Measurements from ENCODE around the gene OVCH2. TPM values are rescaled to one million over a fixed set of nuclear protein-coding genes. Genes with fewer than 3 reads are reported as not detected.
A peak's percentile ranks its signal among the peaks of the same experiment; 100 is the strongest.

Gene OVCH2
- total RNA-seq, 2 experiments from 2014 or later, result not detected

GRCh38 chr11:7688238-7688826, 17.9 kb downstream of the OVCH2 start:
- peaks cover 38% of the 10 kb centered on the region for H3K27me3 Mint-ChIP-seq
- ChIA-PET CTCF (interaction anchor here (0.8 to 2.2 kb wide), 11 partner anchors 12 to 246 kb away, joined by 3 to 7 read pairs (median 4); partner anchors contain the start of gene CYB5R2), POLR2A (no interaction called here)
- no peak for DNase-seq
- peaks cover 8% of the 10 kb centered on the region for H3K4me1 Mint-ChIP-seq (ENCODE audit: low read depth)
- H3K4me3 Mint-ChIP-seq, result no peak overlapping the region
- H3K27ac Mint-ChIP-seq, result no peak overlapping the region
- intact Hi-C loops (cut with micrococcal nuclease), result loop anchor here (2.0 kb wide), 1 partner anchor 118 kb away; no protein-coding TSS in a partner anchor
- no peaks in the 10 kb centered on the region for H3K36me3 Mint-ChIP-seq
- H3K9me3 Mint-ChIP-seq, result no peaks in the 10 kb centered on the region

GRCh38 chr11:7687386-7687785, 18.9 kb downstream of the OVCH2 start:
- Mint-ChIP-seq H3K36me3 (no peaks in the 10 kb centered on the region), H3K27ac (no peak overlapping the region), H3K27me3 (peaks cover 31% of the 10 kb centered on the region), H3K9me3 (no peaks in the 10 kb centered on the region), H3K4me1 (ENCODE audit: low read depth) (peaks cover 8% of the 10 kb centered on the region), H3K4me3 (no peak overlapping the region)
- ChIA-PET POLR2A (no interaction called here), CTCF (interaction anchor here (0.7 to 2.2 kb wide), 13 partner anchors 10 to 817 kb away, joined by 3 to 7 read pairs (median 4); partner anchors contain the start of genes CYB5R2 and PPFIBP2)
- no peak for DNase-seq
- intact Hi-C loops (cut with micrococcal nuclease), result no loop called here

GRCh38 chr11:7686761-7687160, 19.5 kb downstream of the OVCH2 start:
- peaks cover 27% of the 10 kb centered on the region for H3K27me3 Mint-ChIP-seq
- H3K27ac Mint-ChIP-seq, result no peak overlapping the region
- CTCF ChIA-PET, result interaction anchor here (0.7 to 2.2 kb wide), 10 partner anchors 9 to 818 kb away, joined by 3 to 7 read pairs (median 5); partner anchors contain the start of genes CYB5R2 and PPFIBP2
- no peaks in the 10 kb centered on the region for H3K9me3 Mint-ChIP-seq
- no peak overlapping the region for H3K4me3 Mint-ChIP-seq
- intact Hi-C loops (cut with micrococcal nuclease), result no loop called here
- no peak for DNase-seq
- POLR2A ChIA-PET, result no interaction called here
- no peaks in the 10 kb centered on the region for H3K36me3 Mint-ChIP-seq
- peaks cover 6% of the 10 kb centered on the region for H3K4me1 Mint-ChIP-seq (ENCODE audit: low read depth)

- Mint-ChIP-seq H3K9me3 (no peaks in the 10 kb centered on the region), H3K27ac (no peak overlapping the region), H3K27me3 (peaks cover 13% of the 10 kb centered on the region), H3K4me1 (ENCODE audit: low read depth) (no peaks in the 10 kb centered on the region), H3K4me3 (no peak overlapping the region), H3K36me3 (no peaks in the 10 kb centered on the region)
- no peak for DNase-seq
- CTCF ChIA-PET, result no interaction called here
- intact Hi-C loops (cut with micrococcal nuclease), result no loop called here
- POLR2A ChIA-PET, result no interaction called here
Measured at GRCh38 chr11:7683571-7683970, 22.7 kb downstream of the OVCH2 start.

- ChIA-PET POLR2A (no interaction called here), CTCF (interaction anchor here (0.7 to 1.2 kb wide), 4 partner anchors 9 to 106 kb away, joined by 3 to 5 read pairs (median 3); no protein-coding TSS in a partner anchor)
- Mint-ChIP-seq H3K4me3 (no peak overlapping the region), H3K4me1 (ENCODE audit: low read depth) (peaks cover 13% of the 10 kb centered on the region), H3K27me3 (peaks cover 30% of the 10 kb centered on the region), H3K9me3 (peaks cover 3% of the 10 kb centered on the region), H3K36me3 (no peaks in the 10 kb centered on the region), H3K27ac (no peak overlapping the region)
- no peak for DNase-seq
- intact Hi-C loops (cut with micrococcal nuclease), result loop anchor here (10.0 kb wide), 2 partner anchors 1063 to 1993 kb away; partner anchors contain the start of genes TAF10, TPP1, TRIM22 and TRIM5
Measured at GRCh38 chr11:7677796-7678201, 28.5 kb downstream of the OVCH2 start.

GRCh38 chr11:7677071-7677470, 29.2 kb downstream of the OVCH2 start:
- Mint-ChIP-seq H3K36me3 (no peaks in the 10 kb centered on the region), H3K4me1 (ENCODE audit: low read depth) (peaks cover 20% of the 10 kb centered on the region), H3K4me3 (no peak overlapping the region), H3K27ac (no peak overlapping the region), H3K9me3 (peaks cover 3% of the 10 kb centered on the region), H3K27me3 (peaks cover 36% of the 10 kb centered on the region)
- CTCF ChIA-PET, result interaction anchor here (0.7 to 1.3 kb wide), 4 partner anchors 10 to 579 kb away, joined by 3 to 5 read pairs (median 3); no protein-coding TSS in a partner anchor
- POLR2A ChIA-PET, result no interaction called here
- DNase-seq, result no peak
- intact Hi-C loops (cut with micrococcal nuclease), result loop anchor here (10.0 kb wide), 2 partner anchors 1062 to 1992 kb away; partner anchors contain the start of genes TAF10, TPP1, TRIM22 and TRIM5

GRCh38 chr11:7675631-7676030, 30.6 kb downstream of the OVCH2 start:
- H3K4me1 Mint-ChIP-seq (ENCODE audit: low read depth), result peaks cover 31% of the 10 kb centered on the region
- no peaks in the 10 kb centered on the region for H3K36me3 Mint-ChIP-seq
- intact Hi-C loops (cut with micrococcal nuclease), result loop anchor here (10.0 kb wide), 2 partner anchors 1061 to 1991 kb away; partner anchors contain the start of genes TAF10, TPP1, TRIM22 and TRIM5
- CTCF ChIA-PET, result interaction anchor here (1.0 to 1.2 kb wide), 2 partner anchors 11 to 12 kb away, joined by 3 to 4 read pairs; no protein-coding TSS in a partner anchor
- H3K9me3 Mint-ChIP-seq, result peaks cover 3% of the 10 kb centered on the region
- DNase-seq, result no peak
- peaks cover 33% of the 10 kb centered on the region for H3K27me3 Mint-ChIP-seq
- no peak overlapping the region for H3K4me3 Mint-ChIP-seq
- no peak overlapping the region for H3K27ac Mint-ChIP-seq
- POLR2A ChIA-PET, result no interaction called here

- intact Hi-C loops (cut with micrococcal nuclease), result loop anchor here (5.0 to 10.0 kb wide), 3 partner anchors 927 to 1989 kb away; partner anchors contain the start of genes TAF10, TPP1, TRIM22 and TRIM5
- Mint-ChIP-seq H3K4me1 (ENCODE audit: low read depth) (peaks cover 31% of the 10 kb centered on the region), H3K4me3 (peak overlapping the region; percentile 63), H3K27me3 (peaks cover 33% of the 10 kb centered on the region), H3K27ac (no peak overlapping the region), H3K9me3 (peaks cover 3% of the 10 kb centered on the region), H3K36me3 (no peaks in the 10 kb centered on the region)
- CTCF ChIA-PET, result interaction anchor here (2.1 kb wide), 1 partner anchor 13 kb away, joined by 7 read pairs; no protein-coding TSS in a partner anchor
- POLR2A ChIA-PET, result no interaction called here
- peak; percentile 42 for DNase-seq
Measured at GRCh38 chr11:7673724-7674434, 32.4 kb downstream of the OVCH2 start.

- Mint-ChIP-seq H3K27me3 (peaks cover 33% of the 10 kb centered on the region), H3K36me3 (no peaks in the 10 kb centered on the region), H3K27ac (no peak within 1 kb of the TSS), H3K4me1 (ENCODE audit: low read depth) (peaks cover 31% of the 10 kb centered on the region), H3K9me3 (peaks cover 3% of the 10 kb centered on the region), H3K4me3 (peak within 1 kb of the TSS; percentile 63)
- peak; percentile 38 for DNase-seq
- CTCF ChIA-PET, result interaction anchor here (1.3 to 2.1 kb wide), 2 partner anchors 14 to 159 kb away, joined by 3 to 7 read pairs; partner anchors contain the start of gene PPFIBP2
- POLR2A ChIA-PET, result no interaction called here
- intact Hi-C loops (cut with micrococcal nuclease), result loop anchor here (5.0 to 10.0 kb wide), 3 partner anchors 926 to 1988 kb away; partner anchors contain the start of genes TAF10, TPP1, TRIM22 and TRIM5
Measured at GRCh38 chr11:7672960-7673723, 33.1 kb downstream of the OVCH2 start, which contains the start of gene CYB5R2. CYB5R2 (minus strand) TSS chr11:7673500; CDS start chr11:7672825, 675 bp downstream.

- intact Hi-C loops (cut with micrococcal nuclease), result loop anchor here (5.0 to 10.0 kb wide), 3 partner anchors 925 to 1988 kb away; partner anchors contain the start of genes TAF10, TPP1, TRIM22 and TRIM5
- H3K4me1 Mint-ChIP-seq (ENCODE audit: low read depth), result peaks cover 27% of the 10 kb centered on the region
- H3K9me3 Mint-ChIP-seq, result peaks cover 3% of the 10 kb centered on the region
- POLR2A ChIA-PET, result no interaction called here
- H3K27me3 Mint-ChIP-seq, result peaks cover 31% of the 10 kb centered on the region
- DNase-seq, result no peak
- H3K27ac Mint-ChIP-seq, result no peak overlapping the region
- CTCF ChIA-PET, result interaction anchor here (1.3 to 2.1 kb wide), 2 partner anchors 15 to 159 kb away, joined by 3 to 7 read pairs; partner anchors contain the start of gene PPFIBP2
- H3K36me3 Mint-ChIP-seq, result no peaks in the 10 kb centered on the region
- H3K4me3 Mint-ChIP-seq, result no peak overlapping the region
Measured at GRCh38 chr11:7672276-7672959, 33.9 kb downstream of the OVCH2 start.
